HEK293 (cell line): ENCODE data around the gene ALOX12.

ENCODE experiments used
- CTCF ChIA-PET: fragments of 350-600 bp; formaldehyde crosslinking; extraction: SDS; loops from one replicate; lab custom pipeline; 2021; ENCODE audit warnings: antibody characterized with exemption; lab: Yijun Ruan, JAX
- POLR2A ChIA-PET: fragments of 300-600 bp; formaldehyde crosslinking; extraction: SDS; loops from one replicate; lab custom pipeline; 2020; ENCODE audit warnings: antibody characterized with exemption, inconsistent platforms; lab: Yijun Ruan, JAX
- H3K27ac ChIP-seq: fragments of 200-500 bp; sonication (Bioruptor generic); 2 replicates; pipeline ENCODE4 v1.5.1; 2014; ENCODE audit warnings: low read depth, low read length, control low read depth, inconsistent platforms; ENCODE audit errors: extremely low read depth
- H3K36me3 ChIP-seq, 2 experiments: fragments of 200-500 bp in 1 of 2; sonication (Bioruptor generic) in 1 of 2; 1 replicate in 1 of 2; 2 replicates in 1 of 2; pipeline ENCODE4 v1.5.1; 2014 to 2017; ENCODE audit warnings: inconsistent platforms in 2 of 2, low read length in 2 of 2; ENCODE audit not compliant: control insufficient read depth in 2 of 2, insufficient read depth in 1 of 2
- H3K4me1 ChIP-seq: fragments of 200-500 bp; sonication (Bioruptor generic); 2 replicates; pipeline ENCODE4 v1.5.1; 2014; ENCODE audit warnings: mild to moderate bottlenecking, low read length, inconsistent platforms; ENCODE audit not compliant: control insufficient read depth, insufficient read depth
- H3K4me3 ChIP-seq: 2 replicates; pipeline ENCODE4 v1.5.1; 2011; ENCODE audit warnings: low read depth, mild to moderate bottlenecking, control low read depth, low read length, moderate library complexity
- H3K9me3 ChIP-seq: fragments of 200-500 bp; sonication (Bioruptor generic); 2 replicates; pipeline ENCODE4 v1.5.1; 2014; ENCODE audit warnings: low read depth, low read length, inconsistent platforms; ENCODE audit not compliant: control insufficient read depth, insufficient read depth
- BCL6B ChIP-seq: fragments of 450-650 bp; formaldehyde crosslinking; IDR thresholded peaks from 2 replicates; pipeline ENCODE4 v1.5.1; 2017; ENCODE audit warnings: missing biosample characterization, missing genetic modification characterization
- GLIS2 ChIP-seq: fragments of 450-650 bp; formaldehyde crosslinking; IDR thresholded peaks from 2 replicates; pipeline ENCODE4 v1.5.1; 2016; ENCODE audit warnings: missing biosample characterization, missing genetic modification characterization
- KLF9 ChIP-seq: fragments of 450-650 bp; formaldehyde crosslinking; IDR thresholded peaks from 2 replicates; pipeline ENCODE4 v1.5.1; 2016; ENCODE audit warnings: missing biosample characterization, missing genetic modification characterization, low read depth
- PRDM10 ChIP-seq: fragments of 450-650 bp; formaldehyde crosslinking; IDR thresholded peaks from 2 replicates; pipeline ENCODE4 v1.5.1; 2016; ENCODE audit warnings: missing biosample characterization, missing genetic modification characterization
- SP2 ChIP-seq: fragments of 450-650 bp; formaldehyde crosslinking; IDR thresholded peaks from 2 replicates; pipeline ENCODE4 v1.5.1; 2016; ENCODE audit warnings: missing biosample characterization, missing genetic modification characterization
- SP7 ChIP-seq: fragments of 450-650 bp; formaldehyde crosslinking; IDR thresholded peaks from 2 replicates; pipeline ENCODE4 v1.5.1; 2016; ENCODE audit warnings: missing biosample characterization, missing genetic modification characterization
- ZBTB11 ChIP-seq: fragments of 450-650 bp; formaldehyde crosslinking; conservative IDR thresholded peaks from 2 replicates; pipeline ENCODE4 v1.5.1; 2016; ENCODE audit warnings: low read depth, missing biosample characterization, missing genetic modification characterization
- ZBTB20 ChIP-seq: fragments of 450-650 bp; formaldehyde crosslinking; IDR thresholded peaks from 2 replicates; pipeline ENCODE4 v1.5.1; 2016; ENCODE audit warnings: missing biosample characterization, missing genetic modification characterization
- ZBTB8A ChIP-seq: fragments of 450-650 bp; formaldehyde crosslinking; IDR thresholded peaks from 2 replicates; pipeline ENCODE4 v1.5.1; 2016; ENCODE audit warnings: missing biosample characterization, missing genetic modification characterization
- ZEB2 ChIP-seq: fragments of 450-650 bp; formaldehyde crosslinking; IDR thresholded peaks from 2 replicates; pipeline ENCODE4 v1.5.1; 2016; ENCODE audit warnings: missing biosample characterization, missing genetic modification characterization
- ZFHX2 ChIP-seq: fragments of 450-650 bp; formaldehyde crosslinking; conservative IDR thresholded peaks from 2 replicates; pipeline ENCODE4 v1.5.1; 2016; ENCODE audit warnings: missing biosample characterization, missing genetic modification characterization
- ZFP37 ChIP-seq: fragments of 450-650 bp; formaldehyde crosslinking; IDR thresholded peaks from 2 replicates; pipeline ENCODE4 v1.5.1; 2016; ENCODE audit warnings: missing biosample characterization, missing genetic modification characterization
- ZNF202 ChIP-seq: fragments of 450-650 bp; formaldehyde crosslinking; IDR thresholded peaks from 2 replicates; pipeline ENCODE4 v1.5.1; 2016; ENCODE audit warnings: missing biosample characterization, missing genetic modification characterization, borderline replicate concordance
- ZNF24 ChIP-seq: fragments of 450-650 bp; formaldehyde crosslinking; IDR thresholded peaks from 2 replicates; pipeline ENCODE4 v1.5.1; 2016; ENCODE audit warnings: missing biosample characterization, missing genetic modification characterization
- ZNF335 ChIP-seq: fragments of 450-650 bp; formaldehyde crosslinking; conservative IDR thresholded peaks from 2 replicates; pipeline ENCODE4 v1.5.1; 2016; ENCODE audit warnings: missing biosample characterization, missing genetic modification characterization
- ZNF362 ChIP-seq: fragments of 450-650 bp; formaldehyde crosslinking; IDR thresholded peaks from 2 replicates; pipeline ENCODE4 v1.5.1; 2016; ENCODE audit warnings: missing biosample characterization, missing genetic modification characterization
- ZNF366 ChIP-seq: fragments of 450-650 bp; formaldehyde crosslinking; conservative IDR thresholded peaks from 2 replicates; pipeline ENCODE4 v1.5.1; 2016; ENCODE audit warnings: missing biosample characterization, missing genetic modification characterization
- ZNF488 ChIP-seq: fragments of 450-650 bp; formaldehyde crosslinking; IDR thresholded peaks from 2 replicates; pipeline ENCODE4 v1.5.1; 2016; ENCODE audit warnings: missing biosample characterization, missing genetic modification characterization
- ZNF561 ChIP-seq: fragments of 450-650 bp; IDR thresholded peaks from 2 replicates; pipeline ENCODE4 v1.5.1; 2018; ENCODE audit warnings: missing biosample characterization, missing genetic modification characterization, borderline replicate concordance
- ZNF600 ChIP-seq: fragments of 450-650 bp; formaldehyde crosslinking; IDR thresholded peaks from 2 replicates; pipeline ENCODE4 v1.5.1; 2016; ENCODE audit warnings: missing biosample characterization, missing genetic modification characterization
- ZNF639 ChIP-seq: fragments of 450-650 bp; formaldehyde crosslinking; IDR thresholded peaks from 2 replicates; pipeline ENCODE4 v1.5.1; 2016; ENCODE audit warnings: missing biosample characterization, missing genetic modification characterization
- ZNF660 ChIP-seq: fragments of 450-650 bp; IDR thresholded peaks from 2 replicates; pipeline ENCODE4 v1.5.1; 2018; ENCODE audit warnings: missing biosample characterization, mild to moderate bottlenecking, missing genetic modification characterization
- ZNF837 ChIP-seq: fragments of 450-650 bp; formaldehyde crosslinking; IDR thresholded peaks from 2 replicates; pipeline ENCODE4 v1.5.1; 2016; ENCODE audit warnings: missing biosample characterization, missing genetic modification characterization
- ZSCAN30 ChIP-seq: fragments of 450-650 bp; IDR thresholded peaks from 2 replicates; pipeline ENCODE4 v1.5.1; 2018; ENCODE audit warnings: missing biosample characterization, mild to moderate bottlenecking, missing genetic modification characterization, moderate library complexity
- ZXDB ChIP-seq: fragments of 450-650 bp; formaldehyde crosslinking; IDR thresholded peaks from 2 replicates; pipeline ENCODE4 v1.5.1; 2016; ENCODE audit warnings: missing biosample characterization, missing genetic modification characterization

The ALOX12 gene

GRCh38 chr17:7035591-7036368 is 39.9 kb downstream of the ALOX12 start, which contains the start of gene SLC16A13:
TSS of gene SLC16A13 (plus strand) at chr17:7036015. CDS start at chr17:7036383, 368 bp downstream.
- POLR2A ChIA-PET: interaction anchor here (0.6 to 1.7 kb wide), 24 partner anchors 8 to 449 kb away, joined by 3 to 21 read pairs (median 4); partner anchors contain the start of genes ACADVL, BCL6B, DLG4 and KIAA0753
- peaks cover 0 to 4% of the 10 kb centered on the region in 2 experiments; a peak in 1 of 3 replicates for H3K36me3 ChIP-seq
- H3K4me3 ChIP-seq: peak within 1 kb of the TSS; percentile 79
- H3K9me3 ChIP-seq: no peaks in the 10 kb centered on the region
- H3K27ac ChIP-seq: peak within 1 kb of the TSS; percentile 62
- 0 out of 2 replicates have a peak, but pooled peaks cover 2% of the 10 kb centered on the region for H3K4me1 ChIP-seq
- CTCF ChIA-PET: interaction anchor here (0.6 to 3.5 kb wide), 7 partner anchors 10 to 392 kb away, joined by 3 to 33 read pairs (median 4); no protein-coding TSS in a partner anchor
- peak; percentile 99 for TF ChIP-seq GLIS2 (tag by site-specific recombination)
- TF ChIP-seq ZSCAN30: peak; percentile 47; the same call in 1 of the 2 replicates
- TF ChIP-seq SP2: peak; percentile 99
- peak; percentile 88 for TF ChIP-seq KLF9 (tag by site-specific recombination)
- TF ChIP-seq PRDM10 (tag by site-specific recombination): peak; percentile 51; the same call in 1 of the 2 replicates
- TF ChIP-seq ZNF837 (tag by site-specific recombination): no peak
- peak; percentile 82 for TF ChIP-seq ZBTB11 (tag by site-specific recombination)
- no peak for TF ChIP-seq ZNF202
- peak; percentile 36; the same call in 1 of the 2 replicates for TF ChIP-seq ZNF24 (tag by site-specific recombination)
- peak; percentile 48; the same call in 1 of the 2 replicates for TF ChIP-seq ZNF366 (tag by site-specific recombination)
- TF ChIP-seq BCL6B: no peak
- TF ChIP-seq ZFP37 (tag by site-specific recombination): no peak
- TF ChIP-seq ZNF639 (tag by site-specific recombination): 0 out of 2 replicates have a peak, but pooled peaks have one; percentile 15
- no peak for TF ChIP-seq ZNF362 (tag by site-specific recombination)
- TF ChIP-seq ZNF660 (tag by site-specific recombination): peak; percentile 29; the same call in 1 of the 2 replicates
- peak; percentile 75; the same call in 1 of the 2 replicates for TF ChIP-seq SP7
- TF ChIP-seq ZBTB8A (tag by site-specific recombination): peak; percentile 84
- peak; percentile 43; the same call in 1 of the 2 replicates for TF ChIP-seq ZNF561 (tag by site-specific recombination)
- TF ChIP-seq ZXDB (tag by site-specific recombination): peak; percentile 84; the same call in 1 of the 2 replicates
- peak; percentile 94 for TF ChIP-seq ZNF335 (tag by site-specific recombination)
- TF ChIP-seq ZNF488 (tag by site-specific recombination): no peak
- TF ChIP-seq ZNF600: peak; percentile 9; the same call in 1 of the 2 replicates
- TF ChIP-seq ZEB2 (tag by site-specific recombination): peak; percentile 64
- TF ChIP-seq ZFHX2: peak; percentile 14; the same call in 1 of the 2 replicates
- peak; percentile 88 for TF ChIP-seq ZBTB20 (tag by site-specific recombination)
